PC-3 (cell line): ENCODE measurements around the gene HSPA5.

Experiments
- EZH2 ChIP-seq: fragments of 300-600 bp; sonication (generic); IDR thresholded peaks from one replicate; pipeline ENCODE4 v1.6.1; 2017; ENCODE audit warnings: antibody characterized with exemption, mild to moderate bottlenecking, low read length; ENCODE audit not compliant: unreplicated experiment
- EZH2phosphoT487 ChIP-seq: fragments of 300-600 bp; sonication (generic); IDR thresholded peaks from 2 replicates; pipeline ENCODE4 v1.6.1; 2018; ENCODE audit warnings: mild to moderate bottlenecking, antibody characterized with exemption, low read length, borderline replicate concordance
- TF ChIP-seq, protein P1 (sequence below): fragments of 300-600 bp; sonication (generic); conservative IDR thresholded peaks from 2 replicates; pipeline ENCODE4 v1.5.1; 2017; ENCODE audit warnings: antibody characterized with exemption, low read depth, mild to moderate bottlenecking, low read length

- TF ChIP-seq EZH2phosphoT487: no peak
- TF ChIP-seq, protein P1, sequence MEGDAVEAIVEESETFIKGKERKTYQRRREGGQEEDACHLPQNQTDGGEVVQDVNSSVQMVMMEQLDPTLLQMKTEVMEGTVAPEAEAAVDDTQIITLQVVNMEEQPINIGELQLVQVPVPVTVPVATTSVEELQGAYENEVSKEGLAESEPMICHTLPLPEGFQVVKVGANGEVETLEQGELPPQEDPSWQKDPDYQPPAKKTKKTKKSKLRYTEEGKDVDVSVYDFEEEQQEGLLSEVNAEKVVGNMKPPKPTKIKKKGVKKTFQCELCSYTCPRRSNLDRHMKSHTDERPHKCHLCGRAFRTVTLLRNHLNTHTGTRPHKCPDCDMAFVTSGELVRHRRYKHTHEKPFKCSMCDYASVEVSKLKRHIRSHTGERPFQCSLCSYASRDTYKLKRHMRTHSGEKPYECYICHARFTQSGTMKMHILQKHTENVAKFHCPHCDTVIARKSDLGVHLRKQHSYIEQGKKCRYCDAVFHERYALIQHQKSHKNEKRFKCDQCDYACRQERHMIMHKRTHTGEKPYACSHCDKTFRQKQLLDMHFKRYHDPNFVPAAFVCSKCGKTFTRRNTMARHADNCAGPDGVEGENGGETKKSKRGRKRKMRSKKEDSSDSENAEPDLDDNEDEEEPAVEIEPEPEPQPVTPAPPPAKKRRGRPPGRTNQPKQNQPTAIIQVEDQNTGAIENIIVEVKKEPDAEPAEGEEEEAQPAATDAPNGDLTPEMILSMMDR: no peak
- no peak for TF ChIP-seq EZH2
Measured at GRCh38 chr9:125258832-125259534, 17.8 kb upstream of the HSPA5 start.
